DMS153 (cell line): ENCODE measurements around the gene MEF2C.

Experiments used
- DNase-seq: peaks from one replicate; lab custom pipeline; 2025; lab: John Stamatoyannopoulos, UW

MEF2C gene

GRCh38 chr5:88829054-88829453, 53.9 kb downstream of the MEF2C start:
- DNase-seq = no peak

GRCh38 chr5:88827997-88828396, 55.0 kb downstream of the MEF2C start:
- DNase-seq = no peak

DNA sequence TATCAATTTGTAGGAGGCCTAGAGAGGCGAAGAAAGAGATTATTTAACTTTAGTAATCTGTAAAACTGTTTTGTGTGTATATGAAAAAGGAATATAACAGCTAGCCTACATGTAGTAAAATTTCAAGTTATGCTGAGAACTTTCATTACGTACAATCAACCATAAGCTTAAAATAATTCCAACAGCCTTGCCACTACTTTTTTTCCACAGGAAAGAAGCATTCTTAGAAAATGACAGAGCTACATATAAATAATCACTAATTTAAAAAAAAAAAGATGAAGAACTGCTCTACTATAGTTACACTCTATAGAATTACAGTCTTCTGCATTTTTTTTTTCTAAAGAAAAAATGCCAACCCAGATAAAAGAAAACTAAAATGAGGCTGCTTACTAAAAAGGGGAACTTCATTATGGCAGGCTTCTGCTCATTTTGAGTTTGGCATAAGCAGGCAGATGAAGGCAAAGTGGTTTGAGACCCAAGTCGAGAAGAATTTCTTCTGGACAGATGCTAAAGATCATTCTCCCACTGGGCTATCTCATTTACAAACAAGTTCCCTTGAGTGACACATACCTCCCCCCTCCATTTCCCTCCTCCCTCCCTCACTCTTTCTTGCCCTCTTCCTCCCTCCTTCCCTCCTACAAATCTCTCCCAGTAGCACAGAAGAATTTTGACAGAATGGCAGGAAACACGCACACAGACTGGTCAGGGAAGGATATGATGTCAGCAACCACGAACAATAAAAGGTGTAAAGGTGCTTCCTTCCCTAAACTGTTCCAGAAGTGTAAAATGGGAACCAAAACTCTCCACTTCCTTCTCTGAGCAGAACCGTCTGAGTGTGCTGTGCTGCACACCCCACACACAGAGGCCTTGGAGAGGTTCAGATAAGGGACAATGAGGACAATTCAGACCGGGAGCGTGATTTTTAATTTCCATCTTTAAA, 56.1 kb downstream of the MEF2C start:
- DNase-seq = no peak

DNA sequence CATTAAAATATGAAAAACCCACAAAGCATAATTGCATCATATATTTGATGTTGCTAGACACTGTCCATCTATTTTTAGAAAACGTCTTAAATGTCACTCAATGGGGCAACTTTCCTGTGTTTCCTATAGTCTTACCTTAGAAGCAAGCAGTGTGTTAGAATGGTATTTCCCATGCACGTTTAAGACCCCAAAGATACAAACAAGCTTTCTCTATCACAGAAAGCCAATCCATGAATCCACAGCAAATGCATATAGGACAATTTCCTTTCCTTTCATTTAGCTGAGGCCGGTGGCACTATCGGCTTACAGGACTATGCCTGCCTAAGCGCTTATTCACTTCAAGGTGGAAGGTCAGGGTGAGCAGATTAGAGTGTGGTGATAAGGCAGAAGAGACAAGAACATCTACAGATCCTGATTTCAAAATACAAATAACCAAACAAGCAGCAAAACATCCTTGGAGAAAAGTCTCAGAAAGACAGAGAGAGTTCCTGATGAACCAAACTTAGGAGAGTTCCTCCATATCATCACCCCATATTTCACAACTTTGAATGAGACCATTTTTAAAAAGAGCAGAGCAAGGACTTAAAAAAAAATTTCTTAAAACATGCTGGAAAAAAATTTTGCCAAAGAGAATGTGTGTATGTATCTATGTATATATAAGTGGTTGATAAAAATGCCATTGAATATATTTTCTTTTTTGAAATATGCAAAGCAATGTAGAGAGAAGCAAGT, 57.2 kb downstream of the MEF2C start:
- DNase-seq = no peak

DNA sequence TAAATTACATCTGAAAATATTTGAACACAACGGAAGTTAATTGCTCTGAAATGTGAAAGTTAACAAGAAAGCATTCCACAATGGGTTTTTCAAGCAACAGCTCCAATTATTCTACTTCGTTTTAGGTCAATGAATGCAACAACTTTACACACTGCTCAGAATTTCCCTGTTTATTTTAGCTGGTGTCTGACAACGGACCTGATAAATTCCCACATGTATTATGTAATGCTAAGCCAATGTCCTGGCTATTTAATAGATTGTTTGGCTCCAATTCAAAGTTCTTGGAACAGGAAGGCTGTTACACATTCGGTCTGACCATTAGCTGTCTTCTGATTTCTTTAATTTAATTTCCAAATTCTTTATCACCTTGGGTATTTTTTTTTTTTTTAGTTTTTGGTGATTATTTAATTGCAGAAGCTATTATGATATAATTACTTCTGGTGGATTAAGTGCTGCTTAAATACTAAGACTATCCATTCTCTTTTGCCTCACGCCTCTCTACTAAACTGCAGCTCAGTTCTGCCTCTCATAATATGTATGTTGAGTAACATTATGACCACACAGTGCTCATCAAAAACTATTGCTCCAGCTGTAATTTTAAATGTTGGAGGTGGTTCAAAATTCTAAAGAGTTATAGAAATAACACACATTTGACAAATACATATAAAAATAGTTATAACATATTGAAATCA, 57.9 kb downstream of the MEF2C start:
- no peak for DNase-seq

GRCh38 chr5:88824141-88824540, 58.8 kb downstream of the MEF2C start:
- DNase-seq = no peak

- DNase-seq = no peak
Measured at GRCh38 chr5:88823201-88823600, 59.8 kb downstream of the MEF2C start.

GRCh38 chr5:88821161-88821560, 61.8 kb downstream of the MEF2C start:
- DNase-seq = no peak

DNA sequence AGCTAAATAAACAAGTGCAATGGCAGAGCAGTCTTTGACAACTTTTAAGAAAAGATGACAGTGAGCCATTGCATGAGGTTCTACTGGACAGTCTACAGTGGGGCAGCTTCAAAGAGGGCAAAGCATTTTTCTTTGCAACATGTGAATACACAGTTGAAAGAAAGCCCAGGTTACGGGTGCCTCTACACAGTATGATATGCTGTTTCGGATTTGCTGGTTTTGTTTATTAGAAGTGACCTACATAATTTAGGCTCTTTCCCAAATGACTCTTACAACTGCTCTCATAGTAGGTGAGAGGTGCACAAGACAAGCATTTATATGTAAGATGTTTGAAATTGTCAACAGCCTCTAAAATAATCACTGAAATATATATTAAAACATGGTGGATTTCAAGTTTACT, 62.4 kb downstream of the MEF2C start:
- no peak for DNase-seq

DNA sequence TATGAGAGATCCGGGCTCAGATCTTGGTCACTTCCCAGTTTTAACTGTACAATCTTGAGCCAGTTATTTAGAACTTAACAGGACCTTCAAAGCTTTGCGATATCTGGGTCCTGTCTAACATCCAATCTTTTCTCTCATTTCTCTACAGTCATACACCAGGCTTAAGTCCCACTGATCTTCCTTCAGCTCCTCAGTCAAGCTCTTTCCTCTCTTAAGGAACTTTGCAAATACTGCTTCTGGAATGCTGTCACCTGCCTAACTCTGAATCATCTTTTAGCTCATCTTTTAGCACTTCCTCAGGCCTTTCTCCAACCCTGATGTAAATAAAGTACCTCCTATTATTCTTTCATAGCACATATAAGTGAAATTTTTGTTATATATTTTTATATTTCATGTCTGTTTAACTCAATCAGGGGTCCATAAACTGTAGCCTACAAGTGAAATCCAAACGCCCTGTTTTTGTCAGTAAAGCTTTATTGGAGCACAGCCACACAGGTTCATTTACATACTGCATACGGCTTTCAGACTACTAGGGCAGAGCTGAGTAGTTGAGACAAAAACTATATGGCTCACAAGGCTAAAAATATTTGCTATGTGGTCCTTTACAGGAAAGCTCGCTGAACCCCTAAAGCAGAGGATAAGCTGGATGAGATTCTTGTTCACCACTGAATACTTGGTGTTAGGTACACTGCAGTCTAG, 63.5 kb downstream of the MEF2C start:
- DNase-seq = no peak

DNA sequence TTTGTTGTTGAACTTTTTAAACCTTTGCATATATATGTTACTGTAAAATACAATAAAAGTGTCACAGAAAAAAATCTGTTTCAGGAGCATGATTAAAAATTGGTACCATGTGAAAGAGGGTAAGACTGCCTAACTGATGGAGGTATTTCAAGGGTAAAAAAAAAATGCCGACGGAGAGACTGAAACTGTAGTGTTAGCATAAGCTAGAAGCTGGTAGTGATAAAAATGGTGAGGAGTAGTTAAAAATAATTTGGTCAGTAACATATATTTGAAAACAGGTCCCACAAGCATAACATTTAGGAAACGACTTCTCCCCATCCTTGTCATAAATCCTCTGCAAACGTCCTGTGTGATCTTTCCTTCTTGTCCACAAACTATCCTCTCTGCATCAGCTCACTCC, 64.7 kb downstream of the MEF2C start:
- DNase-seq = no peak

- no peak for DNase-seq
Measured at GRCh38 chr5:88816195-88816594, 66.8 kb downstream of the MEF2C start.

DNA sequence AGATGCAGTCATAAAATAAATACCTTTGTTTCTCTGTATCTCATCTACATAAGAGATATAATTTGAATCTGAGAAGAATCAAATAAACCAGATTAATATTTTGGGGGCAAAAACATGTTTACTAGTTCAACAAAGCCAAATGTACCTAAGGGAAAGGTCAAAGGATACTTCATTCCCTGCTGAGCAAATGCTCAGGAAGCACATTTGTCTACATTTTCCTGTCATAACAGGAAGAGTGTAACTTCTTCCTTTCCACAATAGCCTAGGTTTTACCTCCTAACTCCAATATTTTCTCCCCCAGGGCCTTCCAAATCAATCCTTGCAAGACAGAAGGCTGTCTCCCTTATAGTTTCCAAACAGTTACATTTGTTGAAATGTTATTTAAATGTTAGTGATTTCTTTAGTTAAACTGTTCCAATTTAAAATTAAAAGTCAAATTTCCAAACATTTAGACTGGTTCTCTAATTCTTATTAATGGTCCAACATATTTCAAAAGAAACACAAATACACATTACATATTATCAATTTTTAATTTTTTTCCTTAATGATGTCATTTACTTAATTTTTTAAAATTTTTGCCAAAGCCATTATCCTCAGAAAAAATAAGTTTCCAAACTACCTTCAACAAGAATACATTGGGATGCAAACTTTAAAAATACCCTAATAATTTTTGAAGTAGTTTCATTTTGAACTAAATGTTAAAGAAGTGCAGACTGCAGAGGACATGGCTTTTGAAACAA, 67.8 kb downstream of the MEF2C start:
- DNase-seq = no peak

DNA sequence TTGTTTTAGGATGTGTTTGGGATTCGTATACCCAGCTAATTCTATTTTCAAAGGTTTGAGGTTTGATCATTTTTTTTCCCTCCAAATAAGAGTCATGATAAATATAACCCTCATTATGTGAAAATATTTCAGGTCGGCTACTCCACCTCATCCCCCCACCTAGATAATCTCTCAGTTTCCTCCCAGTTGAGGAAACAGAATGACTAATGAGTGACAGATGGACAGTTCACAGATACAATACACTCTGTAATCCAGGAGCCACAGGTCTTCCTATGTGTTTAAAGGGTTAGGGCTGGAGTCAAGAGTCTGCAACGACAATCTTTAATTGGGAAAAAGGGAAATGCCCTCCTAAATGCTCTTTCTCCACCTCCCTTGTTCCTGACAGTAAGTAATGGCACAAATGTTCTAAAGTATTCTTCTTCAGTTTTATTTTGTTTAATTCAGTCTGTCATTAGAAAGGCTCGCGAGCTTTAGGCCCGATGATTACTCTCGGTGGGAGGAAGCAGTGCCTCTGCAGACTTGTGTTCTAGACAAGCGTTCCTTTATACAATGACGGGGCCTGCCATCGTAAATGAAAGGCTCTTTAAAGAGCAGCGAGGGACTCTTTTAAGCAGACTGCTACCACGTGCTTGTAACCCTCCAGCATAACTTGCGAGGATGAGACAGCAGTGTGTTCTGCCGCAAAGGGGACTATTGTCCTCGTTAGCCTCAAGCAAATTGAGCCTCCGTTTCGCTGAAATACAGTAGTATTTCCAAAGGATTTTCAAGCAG, 69.0 kb downstream of the MEF2C start:
- DNase-seq = no peak

- no peak for DNase-seq
Measured at GRCh38 chr5:88813244-88813643, 69.7 kb downstream of the MEF2C start.

DNA sequence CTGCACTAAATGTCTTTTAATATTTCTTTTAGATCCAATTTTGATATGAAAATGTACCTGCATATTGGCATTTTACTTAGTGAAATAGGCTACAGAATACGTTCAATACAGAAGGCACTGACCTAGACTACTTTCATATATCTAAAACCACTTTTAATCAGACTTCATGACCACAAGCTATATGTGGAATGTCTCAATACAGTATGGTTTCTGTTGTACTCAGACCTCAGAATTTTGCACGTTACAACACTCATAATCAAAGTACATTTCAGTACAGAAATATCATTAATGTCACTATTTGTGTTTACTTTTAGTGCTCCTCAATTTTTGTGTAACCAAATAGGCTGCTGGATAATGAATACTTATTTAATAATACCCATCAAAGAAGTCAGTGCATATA, 74.8 kb downstream of the MEF2C start:
- DNase-seq = no peak

GRCh38 chr5:88807327-88807726, 75.7 kb downstream of the MEF2C start:
- no peak for DNase-seq

GRCh38 chr5:88806338-88806737, 76.6 kb downstream of the MEF2C start:
- DNase-seq = no peak

DNA sequence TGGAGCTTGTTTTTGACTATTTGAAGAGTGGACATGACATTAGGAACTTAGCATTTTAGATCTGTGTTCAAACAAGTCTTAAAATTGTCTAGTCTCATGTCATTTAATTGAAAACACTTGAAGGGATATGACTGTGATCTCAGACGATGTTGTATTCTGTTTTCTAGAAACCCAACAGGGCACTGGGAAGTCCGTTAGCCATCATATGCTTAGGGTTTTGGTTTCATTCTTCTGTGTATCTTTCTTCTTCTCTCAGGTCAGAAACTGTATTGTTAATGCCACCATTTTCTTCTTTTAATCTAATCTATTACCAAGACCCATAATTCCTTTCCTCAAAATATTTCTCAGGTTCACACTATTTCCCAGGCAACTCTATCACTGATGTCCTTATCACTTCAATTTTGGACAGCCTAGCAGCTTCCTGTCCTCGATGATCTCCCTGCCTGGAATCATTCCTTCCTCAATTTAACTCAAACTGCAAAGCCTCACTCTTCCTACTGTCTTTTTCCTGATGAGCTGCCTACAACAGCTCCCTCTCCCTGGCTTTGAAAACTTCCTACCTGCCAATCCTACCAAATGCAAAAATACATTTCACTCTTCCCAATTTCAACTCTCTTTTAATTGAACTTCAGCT, 77.7 kb downstream of the MEF2C start:
- DNase-seq = no peak

DNA sequence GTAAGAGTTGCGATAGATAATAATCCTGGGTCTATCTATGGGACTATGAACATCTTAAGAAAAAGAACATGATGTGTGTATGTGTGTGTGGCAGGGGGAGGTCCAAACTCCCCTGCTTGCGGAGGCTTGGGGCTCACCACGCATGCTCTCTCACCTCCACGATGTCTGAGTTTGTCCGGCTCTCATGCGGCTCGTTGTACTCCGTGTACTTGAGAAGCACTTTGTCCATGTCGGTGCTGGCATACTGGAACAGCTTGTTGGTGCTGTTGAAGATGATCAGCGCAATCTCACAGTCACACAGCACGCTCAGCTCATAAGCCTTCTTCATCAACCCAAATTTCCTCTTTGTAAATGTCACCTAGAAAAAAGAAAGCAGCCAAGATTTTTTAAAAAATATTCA, 78.5 kb downstream of the MEF2C start:
- DNase-seq = no peak
